CD4-positive, alpha-beta memory T cell (primary cell): ENCODE data around the gene LIMCH1. TPM values are rescaled to one million over a fixed set of nuclear protein-coding genes. Genes with fewer than 3 reads are reported as not detected.

Experiments
- CTCF ChIA-PET: fragments of 350-600 bp; sonication (Branson Sonifier 250); formaldehyde crosslinking; loops from one replicate; lab custom pipeline; 2021; ENCODE audit warnings: inconsistent platforms; ENCODE audit not compliant: partially characterized antibody; lab: Charles Lee
- POLR2A ChIA-PET: fragments of 350-600 bp; sonication (Branson Sonifier 250); formaldehyde crosslinking; loops from one replicate; lab custom pipeline; 2021; ENCODE audit not compliant: partially characterized antibody; lab: Charles Lee
- DNase-seq, 5 donors: peaks; one replicate each; pipeline versions ENCODE4 v3.0.0 to v3.0.0-alpha.2; 2020 to 2022; ENCODE audit warnings: mixed read lengths in 1 of 5
- H3K27ac ChIP-seq: one replicate; pipeline ENCODE4 v1.7.0; 2013; ENCODE audit warnings: low read depth, low read length
- H3K27me3 ChIP-seq: 2 replicates; pipeline ENCODE4 v1.7.0; 2013; ENCODE audit warnings: mild to moderate bottlenecking, low read length, moderate library complexity; ENCODE audit not compliant: insufficient read depth
- H3K36me3 ChIP-seq: 2 replicates; pipeline ENCODE4 v1.7.0; 2013; ENCODE audit warnings: mild to moderate bottlenecking, low read length, moderate library complexity; ENCODE audit not compliant: insufficient read depth
- H3K4me1 ChIP-seq: 2 replicates; pipeline ENCODE4 v1.7.0; 2013; ENCODE audit warnings: mild to moderate bottlenecking, low read length, moderate library complexity; ENCODE audit not compliant: insufficient read depth
- H3K4me3 ChIP-seq, 2 donors: one replicate each; pipeline ENCODE4 v1.7.0; 2013; ENCODE audit warnings: low read length in 2 of 2, mild to moderate bottlenecking in 1 of 2
- H3K9me3 ChIP-seq, 2 donors: one replicate each; pipeline ENCODE4 v1.7.0; 2013; ENCODE audit warnings: low read length in 2 of 2, control low read depth in 1 of 2; ENCODE audit not compliant: control insufficient read depth in 1 of 2
- H3K27ac Mint-ChIP-seq, 7 donors: one replicate each; pipeline ENCODE4 v1.8.0; 2020 to 2021; ENCODE audit warnings: mixed read lengths in 7 of 7, mild to moderate bottlenecking in 6 of 7, inconsistent platforms in 3 of 7, moderate library complexity in 3 of 7
- H3K27me3 Mint-ChIP-seq, 2 donors: one replicate each; pipeline ENCODE4 v1.8.0; 2020 to 2021; ENCODE audit warnings: mixed read lengths in 2 of 2
- H3K36me3 Mint-ChIP-seq, 2 donors: one replicate each; pipeline ENCODE4 v1.8.0; 2020 to 2021; ENCODE audit warnings: mixed read lengths in 2 of 2, inconsistent platforms in 1 of 2, mild to moderate bottlenecking in 1 of 2
- H3K4me1 Mint-ChIP-seq, 4 donors: one replicate each; pipeline ENCODE4 v1.8.0; 2020 to 2021; ENCODE audit warnings: mixed read lengths in 4 of 4, mild to moderate bottlenecking in 1 of 4
- H3K4me3 Mint-ChIP-seq, 8 donors: one replicate each; pipeline ENCODE4 v1.8.0; 2020 to 2021; ENCODE audit warnings: mixed read lengths in 8 of 8, mild to moderate bottlenecking in 7 of 8, moderate library complexity in 6 of 8, inconsistent platforms in 3 of 8
- H3K9me3 Mint-ChIP-seq, 8 donors: one replicate each; pipeline ENCODE4 v1.8.0; 2020 to 2021; ENCODE audit warnings: mixed read lengths in 8 of 8, mild to moderate bottlenecking in 5 of 8, inconsistent platforms in 3 of 8, moderate library complexity in 1 of 8
- intact Hi-C: fragments of 100-400 bp; cut with micrococcal nuclease; formaldehyde crosslinking; loops from one replicate; pipeline ENCODE4 v1.15.1; 2023
- polyA plus RNA-seq, 2 donors: library from polyadenylated mRNA; unstranded; fragments of 300-500 nt; fragmentation: Illumina TruSeq; gene quantifications; one replicate each; pipeline ENCODE4 v1.2.3, GENCODE V29; 2021
- total RNA-seq, 2 experiments: library from RNA; stranded (reverse); gene quantifications; one replicate each; pipeline ENCODE4 v1.2.3, GENCODE V29; 2021

The LIMCH1 gene
- total and polyA plus RNA-seq, 4 experiments from 2014 or later, result not detected

DNA sequence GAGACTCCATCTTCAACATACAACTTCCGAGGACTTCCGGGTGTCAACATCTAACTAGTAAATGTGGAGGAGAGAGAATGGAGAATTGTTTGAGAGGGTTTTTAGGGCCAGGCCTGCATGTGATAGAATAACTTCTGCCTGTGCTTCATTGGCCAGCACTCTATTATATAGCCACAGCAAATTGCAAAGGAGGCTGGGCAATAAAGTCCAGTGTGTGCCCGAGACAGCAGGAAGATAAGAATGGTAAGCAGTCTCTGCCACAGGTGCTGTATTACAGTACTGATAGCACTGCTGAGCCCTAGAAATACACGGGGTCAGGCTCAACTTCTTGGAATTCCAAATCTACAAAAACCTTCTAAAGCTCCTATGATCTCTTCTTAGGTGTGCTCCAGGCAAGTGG, 20.8 kb upstream of the LIMCH1 start:
- peaks cover 0 to 1% of the 10 kb centered on the region in 2 donors for H3K27me3 Mint-ChIP-seq
- H3K36me3 ChIP-seq, result no peaks in the 10 kb centered on the region
- POLR2A ChIA-PET, result no interaction called here
- no peak overlapping the region for H3K4me3 Mint-ChIP-seq
- no peaks in the 10 kb centered on the region for H3K36me3 Mint-ChIP-seq
- H3K4me3 ChIP-seq, result no peak overlapping the region
- no peak overlapping the region for H3K27ac ChIP-seq
- H3K9me3 ChIP-seq, result no peaks in the 10 kb centered on the region
- intact Hi-C loops, result no loop called here
- H3K4me1 ChIP-seq, result no peaks in the 10 kb centered on the region
- CTCF ChIA-PET, result no interaction called here
- DNase-seq, result no peak
- no peaks in the 10 kb centered on the region for H3K27me3 ChIP-seq
- no peaks in the 10 kb centered on the region for H3K4me1 Mint-ChIP-seq
- H3K9me3 Mint-ChIP-seq, result peaks cover 0 to 5% (median 2%) of the 10 kb centered on the region in 8 donors
- H3K27ac Mint-ChIP-seq, result no peak overlapping the region

DNA sequence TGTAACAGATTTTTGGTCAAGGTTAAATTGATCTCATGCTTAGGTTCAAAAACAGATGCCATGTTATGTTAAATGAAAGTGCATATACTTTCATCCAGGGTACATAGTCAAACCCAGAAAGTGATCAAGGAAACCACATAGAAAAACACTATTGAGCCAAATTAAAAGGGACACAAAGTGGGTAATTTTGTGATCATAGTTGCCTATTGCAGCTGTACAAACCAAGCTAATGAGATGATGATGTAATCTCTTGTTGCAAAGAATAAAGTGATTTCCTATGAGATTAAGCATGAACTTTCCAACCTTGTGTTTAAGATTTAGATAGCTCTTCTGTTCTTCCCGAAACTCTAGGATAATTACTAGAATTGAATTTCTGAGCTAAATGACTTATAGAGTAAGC, 20.2 kb upstream of the LIMCH1 start:
- Mint-ChIP-seq H3K4me1 (no peaks in the 10 kb centered on the region), H3K9me3 (peaks cover 0 to 5% (median 2%) of the 10 kb centered on the region in 8 donors), H3K4me3 (no peak overlapping the region), H3K27ac (no peak overlapping the region), H3K36me3 (no peaks in the 10 kb centered on the region), H3K27me3 (peaks cover 0 to 1% of the 10 kb centered on the region in 2 donors)
- Histone ChIP-seq H3K27ac (no peak overlapping the region), H3K27me3 (no peaks in the 10 kb centered on the region), H3K4me3 (no peak overlapping the region), H3K4me1 (no peaks in the 10 kb centered on the region), H3K36me3 (no peaks in the 10 kb centered on the region), H3K9me3 (no peaks in the 10 kb centered on the region)
- intact Hi-C loops, result no loop called here
- ChIA-PET CTCF (no interaction called here), POLR2A (no interaction called here)
- DNase-seq, result no peak

DNA sequence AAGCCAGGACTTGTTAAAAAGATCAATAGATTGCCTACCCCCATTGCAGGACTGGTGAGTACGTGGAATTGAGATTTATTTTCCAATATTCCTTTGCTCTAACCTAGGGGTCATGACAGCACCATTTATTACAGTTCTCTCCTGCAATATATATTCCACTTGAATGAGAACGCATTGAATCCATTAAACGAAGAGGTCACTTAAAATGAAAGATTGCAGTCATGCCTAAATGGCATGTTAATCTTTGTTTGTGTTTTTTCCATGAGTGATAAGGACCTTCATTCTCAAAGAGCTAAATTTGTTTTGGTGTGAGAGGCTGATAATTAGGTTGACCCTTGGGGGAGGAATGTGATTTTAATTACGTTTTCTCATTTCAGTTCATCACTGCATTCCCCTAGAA, 13.5 kb upstream of the LIMCH1 start:
- peaks cover 0 to 1% of the 10 kb centered on the region in 2 donors for H3K27me3 Mint-ChIP-seq
- H3K4me3 Mint-ChIP-seq, result no peak overlapping the region
- Histone ChIP-seq H3K27me3 (no peaks in the 10 kb centered on the region), H3K36me3 (no peaks in the 10 kb centered on the region), H3K27ac (no peak overlapping the region), H3K9me3 (no peaks in the 10 kb centered on the region), H3K4me1 (no peaks in the 10 kb centered on the region), H3K4me3 (no peak overlapping the region)
- intact Hi-C loops, result no loop called here
- H3K4me1 Mint-ChIP-seq, result no peaks in the 10 kb centered on the region
- no peak for DNase-seq
- no peak overlapping the region for H3K27ac Mint-ChIP-seq
- peaks cover 0 to 2% (median 0%) of the 10 kb centered on the region in 8 donors for H3K9me3 Mint-ChIP-seq
- ChIA-PET POLR2A (no interaction called here), CTCF (no interaction called here)
- H3K36me3 Mint-ChIP-seq, result no peaks in the 10 kb centered on the region

DNA sequence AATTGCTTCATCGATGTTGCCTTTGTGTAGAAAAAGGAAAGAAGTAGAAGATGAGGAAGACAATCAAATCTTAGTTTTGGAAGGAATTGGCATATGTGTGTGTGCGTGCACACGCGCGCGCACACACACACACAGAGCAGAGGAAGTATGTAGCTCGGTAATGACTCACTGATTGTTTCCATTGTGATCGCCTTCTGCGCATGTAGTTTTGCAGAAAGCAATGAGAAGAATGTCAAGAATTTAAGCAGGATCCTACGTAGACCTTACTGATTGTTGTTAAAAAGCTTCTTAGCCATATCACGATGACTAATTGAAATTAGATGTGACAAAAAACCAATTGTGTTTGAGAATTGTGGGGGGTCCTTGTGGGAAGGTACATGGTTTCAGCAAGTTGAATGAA, 12.8 kb upstream of the LIMCH1 start:
- intact Hi-C loops, result no loop called here
- no peak overlapping the region for H3K27ac ChIP-seq
- no peaks in the 10 kb centered on the region for H3K36me3 Mint-ChIP-seq
- H3K9me3 Mint-ChIP-seq, result peaks cover 0 to 2% (median 0%) of the 10 kb centered on the region in 8 donors
- peaks cover 0 to under 1% of the 10 kb centered on the region in 2 donors for H3K27me3 Mint-ChIP-seq
- ChIA-PET POLR2A (no interaction called here), CTCF (no interaction called here)
- no peak overlapping the region for H3K4me3 ChIP-seq
- no peaks in the 10 kb centered on the region for H3K4me1 ChIP-seq
- DNase-seq, result no peak
- no peaks in the 10 kb centered on the region for H3K36me3 ChIP-seq
- no peaks in the 10 kb centered on the region for H3K9me3 ChIP-seq
- H3K4me3 Mint-ChIP-seq, result no peak overlapping the region
- H3K27me3 ChIP-seq, result no peaks in the 10 kb centered on the region
- no peak overlapping the region for H3K27ac Mint-ChIP-seq
- no peaks in the 10 kb centered on the region for H3K4me1 Mint-ChIP-seq

DNA sequence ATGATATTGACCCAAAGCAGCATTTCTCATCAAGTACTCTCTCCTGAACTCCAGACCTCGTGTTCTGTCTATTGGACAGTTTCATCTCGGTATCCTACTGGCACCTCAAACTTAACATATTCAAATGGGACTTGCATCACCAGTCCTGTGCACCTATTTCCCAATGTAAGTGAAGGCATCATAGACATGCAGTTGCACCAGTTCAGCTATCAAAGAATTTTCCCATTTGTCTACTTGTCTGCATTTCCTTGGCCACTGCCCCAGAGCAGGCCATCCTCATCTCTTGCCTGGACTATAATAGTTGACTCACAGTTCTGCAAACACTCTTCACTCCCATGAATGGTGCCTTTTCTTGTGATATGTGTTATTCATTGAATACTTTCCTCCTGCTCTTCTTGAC, 11.3 kb upstream of the LIMCH1 start:
- Mint-ChIP-seq H3K4me3 (no peak overlapping the region), H3K27ac (no peak overlapping the region), H3K9me3 (peaks cover 0 to 2% (median 0%) of the 10 kb centered on the region in 8 donors), H3K27me3 (no peaks in the 10 kb centered on the region), H3K36me3 (no peaks in the 10 kb centered on the region), H3K4me1 (no peaks in the 10 kb centered on the region)
- DNase-seq, result no peak
- Histone ChIP-seq H3K4me3 (no peak overlapping the region), H3K9me3 (no peaks in the 10 kb centered on the region), H3K27ac (no peak overlapping the region), H3K27me3 (no peaks in the 10 kb centered on the region), H3K36me3 (no peaks in the 10 kb centered on the region), H3K4me1 (no peaks in the 10 kb centered on the region)
- POLR2A ChIA-PET, result no interaction called here
- intact Hi-C loops, result no loop called here
- CTCF ChIA-PET, result no interaction called here

DNA sequence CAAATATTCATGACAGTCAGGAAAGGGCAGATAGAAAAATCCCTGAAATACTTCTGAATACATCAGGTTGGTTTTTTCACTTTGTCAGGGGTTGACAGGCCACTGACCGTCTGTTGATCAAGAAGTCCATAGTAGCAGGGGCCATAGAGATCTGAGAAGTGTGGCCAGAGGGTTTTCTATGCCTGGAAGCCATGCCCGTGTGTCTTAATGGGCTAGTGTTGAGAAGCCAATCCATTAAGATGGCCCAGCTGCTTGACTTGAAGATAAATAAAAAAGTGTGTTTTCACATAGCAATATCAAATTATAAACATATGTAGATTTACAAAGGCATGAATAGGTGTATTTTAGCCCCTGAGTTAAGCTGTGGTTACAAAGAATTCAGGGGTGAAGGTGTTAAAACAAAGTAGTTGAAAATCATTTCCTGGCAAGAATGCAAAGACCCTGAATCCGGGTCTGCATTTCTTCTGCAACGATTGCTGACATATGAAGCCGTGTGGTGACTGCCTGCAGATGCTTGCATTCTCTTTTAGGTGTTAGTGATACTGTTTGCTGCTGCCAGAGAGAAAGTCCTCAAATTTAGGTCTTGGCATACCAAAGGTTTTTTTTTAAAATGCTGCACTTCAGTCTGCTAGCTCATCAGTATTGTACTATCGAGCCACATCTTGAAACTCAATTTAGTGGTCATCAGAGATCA, 9.3 kb upstream of the LIMCH1 start:
- Histone ChIP-seq H3K27ac (no peak overlapping the region), H3K4me3 (no peak overlapping the region), H3K4me1 (no peaks in the 10 kb centered on the region), H3K36me3 (no peaks in the 10 kb centered on the region), H3K9me3 (no peaks in the 10 kb centered on the region), H3K27me3 (no peaks in the 10 kb centered on the region)
- Mint-ChIP-seq H3K9me3 (peaks cover 0 to 2% (median 0%) of the 10 kb centered on the region in 8 donors), H3K4me1 (no peaks in the 10 kb centered on the region), H3K27ac (no peak overlapping the region), H3K36me3 (no peaks in the 10 kb centered on the region), H3K4me3 (no peak overlapping the region), H3K27me3 (no peaks in the 10 kb centered on the region)
- DNase-seq, result no peak
- ChIA-PET CTCF (no interaction called here), POLR2A (no interaction called here)
- intact Hi-C loops, result no loop called here

DNA sequence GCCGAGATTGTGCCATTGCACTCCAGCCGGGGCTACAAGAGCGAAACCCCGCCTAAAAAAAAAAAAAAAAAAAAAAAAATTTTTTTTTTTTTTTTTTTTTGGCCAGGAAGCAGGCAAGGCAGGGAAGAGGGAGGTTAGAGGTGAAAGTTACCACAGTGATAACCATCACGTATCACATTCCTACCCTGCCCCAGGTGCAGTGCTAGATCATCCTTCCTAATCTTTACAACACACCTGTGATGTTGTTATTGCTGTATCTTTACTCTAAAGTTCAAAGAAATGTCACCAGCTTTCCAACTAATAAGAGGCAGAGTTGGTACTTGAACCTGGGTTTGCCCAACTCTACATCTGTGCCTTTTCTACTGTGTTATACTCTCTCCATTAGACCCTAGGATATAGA, 7.2 kb upstream of the LIMCH1 start:
- CTCF ChIA-PET, result no interaction called here
- DNase-seq, result no peak
- Mint-ChIP-seq H3K27ac (no peak overlapping the region), H3K9me3 (peaks cover 0 to 2% (median 0%) of the 10 kb centered on the region in 8 donors), H3K4me1 (no peaks in the 10 kb centered on the region), H3K27me3 (peaks cover 0 to 2% of the 10 kb centered on the region in 2 donors), H3K4me3 (no peak overlapping the region), H3K36me3 (no peaks in the 10 kb centered on the region)
- POLR2A ChIA-PET, result no interaction called here
- no peak overlapping the region for H3K4me3 ChIP-seq
- no peaks in the 10 kb centered on the region for H3K27me3 ChIP-seq
- intact Hi-C loops, result no loop called here
- H3K4me1 ChIP-seq, result no peaks in the 10 kb centered on the region
- H3K9me3 ChIP-seq, result no peaks in the 10 kb centered on the region
- H3K27ac ChIP-seq, result no peak overlapping the region
- no peaks in the 10 kb centered on the region for H3K36me3 ChIP-seq
